Activated B cell treated with CpG ODN at 0.5 μM for 24 hours (primary cell): ENCODE results near the gene DLK2. TPM values are rescaled to one million over a fixed set of nuclear protein-coding genes. Genes with fewer than 3 reads are reported as not detected.

ENCODE experiments used
- ATAC-seq: fragments of 200-7000 bp; cut with Tn5 transposase; one replicate; pipeline ENCODE4 v1.10.0; 2021; ENCODE audit warnings: low read depth, mild to moderate bottlenecking, moderate library complexity
- CTCF ChIA-PET: fragments of 350-600 bp; sonication (Branson Sonifier 250); formaldehyde crosslinking; loops from one replicate; lab custom pipeline; 2021; ENCODE audit warnings: antibody characterized with exemption; lab: Charles Lee
- POLR2A ChIA-PET: fragments of 350-600 bp; sonication (Branson Sonifier 250); formaldehyde crosslinking; loops from one replicate; lab custom pipeline; 2021; ENCODE audit warnings: antibody characterized with exemption; lab: Charles Lee
- DNase-seq: peaks from one replicate; pipeline ENCODE4 v3.0.0; 2022
- H3K27ac Mint-ChIP-seq: one replicate; pipeline ENCODE4 v1.8.0; 2020; ENCODE audit warnings: mixed read lengths
- H3K27me3 Mint-ChIP-seq: one replicate; pipeline ENCODE4 v1.8.0; 2021; ENCODE audit warnings: mixed read lengths
- H3K36me3 Mint-ChIP-seq: one replicate; pipeline ENCODE4 v1.8.0; 2021; ENCODE audit warnings: low read depth, mixed read lengths
- H3K4me1 Mint-ChIP-seq: one replicate; pipeline ENCODE4 v1.8.0; 2021; ENCODE audit warnings: mixed read lengths
- H3K4me3 Mint-ChIP-seq: one replicate; pipeline ENCODE4 v1.8.0; 2020; ENCODE audit warnings: mild to moderate bottlenecking, mixed read lengths
- H3K9me3 Mint-ChIP-seq: one replicate; pipeline ENCODE4 v1.8.0; 2020; ENCODE audit warnings: mixed read lengths
- intact Hi-C: fragments of 100-400 bp; cut with micrococcal nuclease; formaldehyde crosslinking; loops from one replicate; pipeline ENCODE4 v1.15.1; 2024
- total RNA-seq: library from RNA; stranded (reverse); gene quantifications from 2 replicates; pipeline ENCODE4 v1.2.3, GENCODE V29; 2022
- TF ChIP-seq, protein P1 (sequence below): fragments of 200-600 bp; IDR thresholded peaks from one replicate; pipeline ENCODE4 v1.8.0; 2022; ENCODE audit warnings: antibody characterized with exemption, mild to moderate bottlenecking

Gene DLK2
- total RNA-seq, 1 donor from 2014 or later, result 1.4 TPM

DNA sequence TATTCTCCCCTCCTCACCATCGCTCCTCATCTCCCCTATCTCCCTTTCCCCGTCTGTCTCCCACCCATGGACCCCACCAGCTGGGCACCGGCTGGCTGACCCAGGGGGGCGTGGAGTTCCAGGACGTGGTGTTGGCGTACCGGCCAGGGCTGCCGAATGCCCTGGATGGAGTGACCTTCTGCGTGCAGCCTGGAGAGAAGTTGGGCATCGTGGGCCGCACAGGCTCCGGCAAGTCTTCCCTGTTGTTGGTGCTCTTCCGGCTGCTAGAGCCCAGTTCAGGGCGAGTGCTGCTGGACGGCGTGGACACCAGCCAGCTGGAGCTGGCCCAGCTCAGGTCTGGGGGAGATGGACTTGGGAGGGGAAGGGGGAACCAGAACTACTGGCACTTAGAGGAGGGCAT, 7.7 kb downstream of the DLK2 start:
- POLR2A ChIA-PET, result interaction anchor here (0.6 kb wide), 1 partner anchor 11 kb away, joined by 3 read pairs; no protein-coding TSS in a partner anchor
- CTCF ChIA-PET, result no interaction called here
- Mint-ChIP-seq H3K9me3 (no peaks in the 10 kb centered on the region), H3K4me3 (no peak overlapping the region), H3K27ac (no peak overlapping the region), H3K4me1 (no peaks in the 10 kb centered on the region), H3K36me3 (peaks cover 80% of the 10 kb centered on the region), H3K27me3 (no peaks in the 10 kb centered on the region)
- TF ChIP-seq, protein P1, sequence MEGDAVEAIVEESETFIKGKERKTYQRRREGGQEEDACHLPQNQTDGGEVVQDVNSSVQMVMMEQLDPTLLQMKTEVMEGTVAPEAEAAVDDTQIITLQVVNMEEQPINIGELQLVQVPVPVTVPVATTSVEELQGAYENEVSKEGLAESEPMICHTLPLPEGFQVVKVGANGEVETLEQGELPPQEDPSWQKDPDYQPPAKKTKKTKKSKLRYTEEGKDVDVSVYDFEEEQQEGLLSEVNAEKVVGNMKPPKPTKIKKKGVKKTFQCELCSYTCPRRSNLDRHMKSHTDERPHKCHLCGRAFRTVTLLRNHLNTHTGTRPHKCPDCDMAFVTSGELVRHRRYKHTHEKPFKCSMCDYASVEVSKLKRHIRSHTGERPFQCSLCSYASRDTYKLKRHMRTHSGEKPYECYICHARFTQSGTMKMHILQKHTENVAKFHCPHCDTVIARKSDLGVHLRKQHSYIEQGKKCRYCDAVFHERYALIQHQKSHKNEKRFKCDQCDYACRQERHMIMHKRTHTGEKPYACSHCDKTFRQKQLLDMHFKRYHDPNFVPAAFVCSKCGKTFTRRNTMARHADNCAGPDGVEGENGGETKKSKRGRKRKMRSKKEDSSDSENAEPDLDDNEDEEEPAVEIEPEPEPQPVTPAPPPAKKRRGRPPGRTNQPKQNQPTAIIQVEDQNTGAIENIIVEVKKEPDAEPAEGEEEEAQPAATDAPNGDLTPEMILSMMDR, result no peak
- intact Hi-C loops, result no loop called here
- ATAC-seq (no peak), DNase-seq (no peak)

- Mint-ChIP-seq H3K4me1 (no peaks in the 10 kb centered on the region), H3K27ac (no peak overlapping the region), H3K27me3 (no peaks in the 10 kb centered on the region), H3K4me3 (no peak overlapping the region), H3K36me3 (peaks cover 80% of the 10 kb centered on the region), H3K9me3 (no peaks in the 10 kb centered on the region)
- CTCF ChIA-PET, result no interaction called here
- TF ChIP-seq, protein P1, result no peak
- DNase-seq (no peak), ATAC-seq (no peak)
- intact Hi-C loops, result no loop called here
- POLR2A ChIA-PET, result no interaction called here
Measured at GRCh38 chr6:43445576-43445975, 9.8 kb downstream of the DLK2 start.

- Mint-ChIP-seq H3K27me3 (no peaks in the 10 kb centered on the region), H3K4me3 (no peak overlapping the region), H3K27ac (no peak overlapping the region), H3K36me3 (peaks cover 70% of the 10 kb centered on the region), H3K9me3 (no peaks in the 10 kb centered on the region), H3K4me1 (no peaks in the 10 kb centered on the region)
- ChIA-PET CTCF (no interaction called here), POLR2A (interaction anchor here (1.0 kb wide), 1 partner anchor 72 kb away, joined by 3 read pairs; the partner anchor contains the start of genes POLR1C and YIPF3)
- no peak for ATAC-seq
- intact Hi-C loops, result no loop called here
- TF ChIP-seq, protein P1, result no peak
- no peak for DNase-seq
Measured at GRCh38 chr6:43444582-43444981, 10.8 kb downstream of the DLK2 start.

DNA sequence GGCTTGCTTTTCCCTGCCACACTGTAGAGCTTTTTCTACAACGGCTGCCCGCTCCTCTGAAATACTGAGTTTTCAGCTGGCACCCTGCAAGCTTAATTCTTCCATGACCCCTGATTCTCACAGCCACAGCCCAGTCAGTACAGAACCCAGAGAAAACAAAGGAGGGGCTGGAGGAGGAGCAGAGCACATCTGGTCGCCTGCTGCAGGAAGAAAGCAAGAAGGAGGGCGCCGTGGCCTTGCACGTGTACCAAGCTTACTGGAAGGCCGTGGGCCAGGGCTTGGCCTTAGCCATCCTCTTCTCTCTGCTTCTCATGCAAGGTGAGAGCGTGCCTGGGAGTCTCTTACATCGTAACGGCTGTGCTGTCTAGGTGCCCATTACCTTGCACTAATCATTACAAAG, 11.3 kb downstream of the DLK2 start:
- CTCF ChIA-PET, result interaction anchor here (1.3 kb wide), 1 partner anchor 46 kb away, joined by 3 read pairs; no protein-coding TSS in a partner anchor
- no peak overlapping the region for H3K27ac Mint-ChIP-seq
- H3K4me3 Mint-ChIP-seq, result no peak overlapping the region
- POLR2A ChIA-PET, result interaction anchor here (0.5 to 1.0 kb wide), 2 partner anchors 14 to 73 kb away, joined by 3 to 7 read pairs; partner anchors contain the start of genes POLR1C and YIPF3
- ATAC-seq (no peak), DNase-seq (no peak)
- no peaks in the 10 kb centered on the region for H3K9me3 Mint-ChIP-seq
- H3K36me3 Mint-ChIP-seq, result peaks cover 65% of the 10 kb centered on the region
- H3K27me3 Mint-ChIP-seq, result no peaks in the 10 kb centered on the region
- intact Hi-C loops, result no loop called here
- TF ChIP-seq, protein P1, result no peak
- H3K4me1 Mint-ChIP-seq, result no peaks in the 10 kb centered on the region

GRCh38 chr6:43442935-43443334, 12.4 kb downstream of the DLK2 start:
- Mint-ChIP-seq H3K4me3 (no peak overlapping the region), H3K27me3 (no peaks in the 10 kb centered on the region), H3K9me3 (no peaks in the 10 kb centered on the region), H3K36me3 (peaks cover 57% of the 10 kb centered on the region), H3K4me1 (no peaks in the 10 kb centered on the region), H3K27ac (no peak overlapping the region)
- no peak for ATAC-seq
- DNase-seq, result no peak
- ChIA-PET POLR2A (no interaction called here), CTCF (interaction anchor here (1.3 kb wide), 1 partner anchor 45 kb away, joined by 3 read pairs; no protein-coding TSS in a partner anchor)
- intact Hi-C loops, result no loop called here
- TF ChIP-seq, protein P1, result no peak
